Measurements from ENCODE around the gene SPHK2.

Gene SPHK2

DNA sequence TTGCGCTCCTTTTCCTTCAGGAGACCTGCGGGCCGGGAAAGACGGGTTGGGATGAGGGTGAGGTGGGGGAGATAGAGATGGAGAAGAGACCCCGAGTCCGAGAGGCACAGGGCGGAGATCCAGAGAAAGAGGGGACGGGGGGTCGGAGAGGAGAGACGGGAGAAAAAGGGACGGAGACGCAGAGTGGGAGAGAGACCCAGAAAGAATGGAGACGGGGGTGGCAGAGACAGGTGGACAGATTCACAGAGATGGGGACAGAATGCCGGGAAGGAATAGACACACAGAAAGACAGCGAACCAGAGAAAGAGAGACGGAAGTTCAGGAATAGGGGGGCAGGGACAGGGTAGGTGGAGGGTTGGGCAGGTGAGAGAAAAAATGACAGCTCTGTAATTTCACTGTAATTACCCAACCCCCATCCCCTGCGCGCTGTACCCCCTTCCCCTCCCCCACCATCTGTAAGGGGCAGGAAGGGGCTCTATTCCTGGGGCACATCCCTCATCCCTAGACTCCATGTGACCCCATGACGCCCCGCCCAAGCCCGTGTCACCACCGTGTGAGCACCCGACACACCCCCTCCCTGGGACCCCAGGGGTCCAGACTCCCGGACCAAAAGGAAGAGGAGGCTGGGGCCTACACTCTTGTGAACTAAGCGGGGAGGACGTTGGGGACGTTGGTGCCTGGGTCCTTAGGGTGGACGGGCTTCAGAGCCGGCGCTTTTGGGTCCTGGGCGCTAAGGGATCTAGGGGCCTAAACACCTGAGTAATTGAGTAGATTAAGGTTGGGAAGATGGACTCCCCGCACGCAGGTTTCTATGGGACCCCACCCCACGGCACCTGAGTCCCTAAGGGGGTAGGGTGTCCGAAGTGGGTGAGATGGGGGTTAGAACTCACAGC is 16.9 kb downstream of the SPHK2 start:
- no peak for DNase-seq (ENCODE audit: low read depth)
- peak overlapping the region; percentile 72 for H3K4me3 ChIP-seq (ENCODE audit: low read depth, low read length)
- TF ChIP-seq CTCF (IDR thresholded peaks at IDR 0.05; ENCODE audit: control insufficient read depth, extremely low read depth, insufficient read depth) = no peak

DNA sequence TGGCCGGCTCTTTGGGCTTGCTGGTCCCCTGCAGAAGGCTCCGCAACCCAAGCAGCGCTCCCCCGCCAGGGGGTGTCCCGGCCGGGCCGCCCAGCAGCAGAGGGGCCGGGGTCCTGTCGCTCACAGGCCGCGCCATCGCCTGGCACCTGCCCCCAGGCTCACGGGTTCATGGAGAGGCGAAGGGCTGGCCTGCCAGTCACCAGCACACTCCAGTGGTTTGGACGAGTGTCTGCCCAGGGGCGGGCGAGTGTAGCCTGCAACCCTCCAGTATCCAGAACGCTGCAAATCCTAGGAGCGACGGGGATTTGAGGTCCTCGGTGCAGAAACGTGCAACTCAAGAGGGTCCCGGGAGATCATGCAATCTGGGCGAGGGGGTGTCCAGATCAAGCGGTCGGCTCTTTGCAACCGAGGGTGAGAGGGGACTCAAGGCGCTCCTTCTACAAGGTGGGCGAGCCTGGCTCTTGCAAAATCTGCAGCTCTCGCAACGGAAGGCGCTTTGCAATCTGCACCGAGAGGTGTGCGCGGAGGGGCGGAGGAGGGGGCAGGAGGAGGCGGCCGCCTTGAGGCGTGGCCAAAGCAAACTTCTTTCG is 17.6 kb downstream of the SPHK2 start, which contains the start of gene DBP:
TSS of gene DBP (minus strand) at position 521 of the 590 bp plus-strand sequence. CDS start at position 136, 385 bp downstream.
- peak within 1 kb of the TSS; percentile 72 for H3K4me3 ChIP-seq (ENCODE audit: low read depth, low read length)
- no peak for DNase-seq (ENCODE audit: low read depth)
- TF ChIP-seq CTCF (IDR thresholded peaks at IDR 0.05; ENCODE audit: control insufficient read depth, extremely low read depth, insufficient read depth) = no peak

DNA sequence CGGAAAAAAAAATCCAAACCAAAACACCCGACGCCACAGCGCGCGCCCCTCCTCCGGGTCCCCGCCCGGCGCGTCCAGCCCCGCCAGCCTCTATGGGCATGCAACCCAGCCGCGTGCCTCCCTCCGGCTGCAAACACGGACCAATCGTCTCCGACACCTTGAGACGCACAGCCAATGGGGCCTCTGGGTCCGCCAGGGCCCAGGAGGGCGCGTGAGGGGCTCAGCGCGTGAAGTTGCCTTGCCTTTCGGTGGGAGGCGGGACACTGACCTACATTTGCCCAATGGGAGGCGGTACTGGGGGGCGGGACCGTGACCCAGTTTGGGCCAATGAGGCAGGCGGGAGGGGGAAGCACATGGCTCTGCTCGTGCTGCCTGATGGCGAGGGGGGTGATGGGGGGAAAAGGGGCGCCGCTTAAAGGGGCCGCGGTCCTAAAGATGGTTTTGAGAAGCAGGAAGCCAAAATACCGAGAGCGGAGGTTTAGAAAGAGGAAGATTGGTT is 18.2 kb downstream of the SPHK2 start:
- no peak for TF ChIP-seq CTCF (IDR thresholded peaks at IDR 0.05; ENCODE audit: control insufficient read depth, extremely low read depth, insufficient read depth)
- DNase-seq (ENCODE audit: low read depth) = peak; percentile 95
- H3K4me3 ChIP-seq (ENCODE audit: low read depth, low read length) = peak overlapping the region; percentile 72

DNA sequence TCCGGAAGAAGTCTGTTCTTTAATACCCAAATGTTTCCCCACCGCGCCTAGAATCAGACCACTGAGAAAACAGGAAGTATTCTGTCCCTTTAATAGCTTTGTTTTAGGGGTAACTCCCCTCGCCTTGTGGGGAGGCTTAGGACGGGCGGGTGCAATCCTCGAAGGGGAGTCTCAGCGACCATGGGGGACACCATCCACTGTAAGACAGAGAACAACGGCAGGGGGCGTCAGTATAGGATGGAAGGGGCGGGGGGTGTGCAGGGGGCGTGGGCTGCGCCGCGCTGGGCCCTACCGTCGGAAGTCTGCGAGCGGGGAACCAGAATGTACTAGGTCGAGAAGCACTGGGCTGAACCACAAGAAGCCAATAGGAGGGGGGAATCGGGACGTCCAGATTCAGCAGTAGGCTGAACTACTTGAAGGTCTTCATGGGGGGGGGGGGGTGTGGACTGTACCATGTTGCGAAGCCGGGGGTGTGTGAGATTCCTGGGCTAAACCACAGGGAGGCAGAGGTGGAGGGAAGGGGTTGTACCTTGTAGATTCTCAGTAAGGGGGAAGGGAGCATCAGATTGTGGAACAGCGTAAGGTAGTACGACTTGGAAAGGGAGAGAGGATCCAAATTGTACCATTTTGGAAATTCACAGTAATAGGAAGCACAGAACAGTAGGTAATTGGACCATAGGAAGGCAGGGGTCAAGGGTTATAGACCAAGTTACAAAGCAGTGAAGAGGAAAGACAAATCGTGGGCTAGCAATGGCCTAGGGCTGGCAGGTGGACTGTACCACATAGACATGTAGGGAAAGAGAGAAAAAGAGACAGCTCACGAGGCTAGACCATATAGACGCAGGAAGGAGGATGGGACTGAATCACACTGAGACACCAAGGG is 18.9 kb downstream of the SPHK2 start:
- TF ChIP-seq CTCF (IDR thresholded peaks at IDR 0.05; ENCODE audit: control insufficient read depth, extremely low read depth, insufficient read depth) = no peak
- peak overlapping the region; percentile 72 for H3K4me3 ChIP-seq (ENCODE audit: low read depth, low read length)
- DNase-seq (ENCODE audit: low read depth) = peak; percentile 90

GRCh38 chr19:48638831-48639381 is 19.6 kb downstream of the SPHK2 start:
- H3K4me3 ChIP-seq (ENCODE audit: low read depth, low read length) = no peak overlapping the region
- TF ChIP-seq CTCF (IDR thresholded peaks at IDR 0.05; ENCODE audit: control insufficient read depth, extremely low read depth, insufficient read depth) = no peak
- no peak for DNase-seq (ENCODE audit: low read depth)

All from LNCaP clone FGC (cell line).